GM23248 (cell line): ENCODE data around the gene TCF25. TPM values are rescaled to one million over a fixed set of nuclear protein-coding genes. Genes with fewer than 3 reads are reported as not detected.

Source experiments
- DNase-seq: peaks from one replicate; pipeline ENCODE4 v3.0.0-alpha.2; 2015
- H2AFZ ChIP-seq: fragments of 200-600 bp; sonication (generic); 2 replicates; pipeline ENCODE4 v1.6.1; 2016; ENCODE audit warnings: antibody characterized with exemption
- H3F3A ChIP-seq: fragments of 200-600 bp; sonication (generic); 2 replicates; pipeline ENCODE4 v1.6.1; 2016; ENCODE audit warnings: mild to moderate bottlenecking, antibody characterized with exemption, mixed run types; ENCODE audit not compliant: insufficient read depth
- H3K27ac ChIP-seq: fragments of 200-600 bp; sonication (generic); 2 replicates; pipeline ENCODE4 v1.5.1; 2016; ENCODE audit warnings: mild to moderate bottlenecking
- H3K27me3 ChIP-seq: fragments of 200-600 bp; sonication (generic); replicated peaks from 2 replicates; pipeline ENCODE4 v1.6.1; 2016; ENCODE audit warnings: mild to moderate bottlenecking; ENCODE audit not compliant: insufficient read depth
- H3K36me3 ChIP-seq: fragments of 200-600 bp; sonication (generic); 2 replicates; pipeline ENCODE4 v1.6.1; 2016; ENCODE audit warnings: low read depth, mild to moderate bottlenecking
- H3K4me1 ChIP-seq: fragments of 200-600 bp; sonication (generic); 2 replicates; pipeline ENCODE4 v1.6.1; 2016; ENCODE audit warnings: mild to moderate bottlenecking; ENCODE audit not compliant: insufficient read depth
- H3K4me2 ChIP-seq: fragments of 200-600 bp; sonication (generic); one replicate; pipeline ENCODE4 v1.6.1; 2016; ENCODE audit warnings: mild to moderate bottlenecking; ENCODE audit not compliant: unreplicated experiment
- H3K4me3 ChIP-seq: fragments of 200-600 bp; sonication (generic); 2 replicates; pipeline ENCODE4 v1.5.1; 2016; ENCODE audit warnings: mild to moderate bottlenecking
- H3K79me2 ChIP-seq: fragments of 200-600 bp; sonication (generic); 2 replicates; pipeline ENCODE4 v1.6.1; 2016; ENCODE audit warnings: mild to moderate bottlenecking; ENCODE audit not compliant: insufficient read depth
- H3K9ac ChIP-seq: fragments of 200-600 bp; sonication (generic); 2 replicates; pipeline ENCODE4 v1.6.1; 2016; ENCODE audit warnings: mild to moderate bottlenecking
- H3K9me2 ChIP-seq: fragments of 200-600 bp; sonication (generic); 2 replicates; pipeline ENCODE4 v1.6.1; 2016; ENCODE audit warnings: mixed run types, mild to moderate bottlenecking, moderate library complexity; ENCODE audit not compliant: insufficient read depth
- H3K9me3 ChIP-seq: fragments of 200-600 bp; sonication (generic); one replicate; pipeline ENCODE4 v1.6.1; 2017; ENCODE audit warnings: low read depth
- H4K20me1 ChIP-seq: fragments of 200-600 bp; sonication (generic); 2 replicates; pipeline ENCODE4 v1.6.0; 2016; ENCODE audit not compliant: insufficient read depth
- EZH2 ChIP-seq: fragments of 200-600 bp; sonication (generic); IDR thresholded peaks from 2 replicates; pipeline ENCODE4 v1.6.1; 2018; ENCODE audit warnings: antibody characterized with exemption, mild to moderate bottlenecking; ENCODE audit not compliant: insufficient read depth, poor library complexity, severe bottlenecking
- EZH2phosphoT487 ChIP-seq: fragments of 200-600 bp; sonication (generic); IDR thresholded peaks from 2 replicates; pipeline ENCODE4 v1.6.1; 2018; ENCODE audit warnings: antibody characterized with exemption, moderate library complexity, mild to moderate bottlenecking, low read depth; ENCODE audit not compliant: insufficient read depth
- WGBS, 2 experiments: methylation state at CpG; one replicate each; pipeline ENCODE4 v1.1.6; 2015 to 2017; ENCODE audit warnings: low lambda C conversion rate in 2 of 2, low coverage in 1 of 2; ENCODE audit errors: missing lambda C conversion rate in 2 of 2; 5-methylcytosine and 5-hydroxymethylcytosine counted together
- in situ Hi-C: fragments of 300-500 bp; cut with MboI; formaldehyde crosslinking; loops from 2 replicates; pipeline ENCODE4 v1.15.0; 2020
- polyA plus RNA-seq: library from polyadenylated mRNA; unstranded; fragments of >200 nt; fragmentation: Nextera tagmentation; extraction: Ambion mirVana; gene quantifications from 2 replicates; pipeline ENCODE4 v1.2.1, GENCODE V29; 2016
- total RNA-seq: library from RNA; depleted of rRNA; stranded (reverse); fragments of >200 nt; shearing (Covaris generic); gene quantifications from 2 replicates; pipeline ENCODE4 v1.2.3, GENCODE V29; 2014

TCF25 gene
- total and polyA plus RNA-seq, 2 experiments from 2014 or later: 143 to 162 TPM

DNA sequence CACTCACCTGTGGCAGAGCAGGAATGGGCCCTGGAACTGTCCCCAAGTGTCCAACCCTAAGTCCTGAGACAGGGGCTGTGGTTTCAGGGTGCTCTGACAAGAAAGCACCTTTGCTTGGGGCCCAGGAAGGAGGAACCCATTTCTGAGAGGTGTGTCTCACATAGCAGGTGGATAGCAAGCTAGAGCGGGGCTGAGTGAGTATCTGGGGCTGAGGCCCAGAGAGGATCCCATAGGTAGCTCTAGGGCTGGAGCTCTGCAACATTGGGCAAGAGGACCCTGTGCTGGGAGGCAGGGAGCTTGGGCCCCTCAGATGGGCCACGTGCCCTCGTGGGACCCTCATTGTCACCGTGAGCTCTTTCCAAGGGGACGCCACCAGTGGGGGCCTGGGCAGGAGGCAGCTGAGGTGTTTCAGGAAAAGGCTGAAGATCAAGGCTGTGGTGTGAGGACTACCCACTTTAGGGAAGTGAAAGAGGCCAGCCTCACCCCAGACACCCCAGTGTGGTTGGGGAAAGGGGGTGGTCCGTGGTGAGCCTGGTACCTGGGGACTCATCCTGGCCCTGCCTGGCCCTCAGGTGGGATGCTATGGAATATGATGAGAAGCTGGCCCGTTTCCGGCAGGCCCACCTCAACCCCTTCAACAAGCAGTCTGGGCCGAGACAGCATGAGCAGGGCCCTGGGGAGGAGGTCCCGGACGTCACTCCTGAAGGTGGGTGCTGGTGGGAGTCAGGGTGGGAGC is 80.4 kb downstream of the TCF25 start:
- Histone ChIP-seq H3K27ac (no peak overlapping the region), H3K9me2 (no peaks in the 10 kb centered on the region), H3K27me3 (no peaks in the 10 kb centered on the region), H2AFZ (no peak overlapping the region), H3K4me3 (no peak overlapping the region), H3K9ac (no peak overlapping the region), H3K9me3 (no peaks in the 10 kb centered on the region), H3K4me2 (no peak overlapping the region), H3K36me3 (peaks cover 3% of the 10 kb centered on the region; the same call in 1 of the 2 replicates), H3F3A (no peaks in the 10 kb centered on the region), H4K20me1 (no peaks in the 10 kb centered on the region), H3K79me2 (peaks cover 14% of the 10 kb centered on the region; the same call in 1 of the 2 replicates), H3K4me1 (peaks cover 4% of the 10 kb centered on the region; the same call in 1 of the 2 replicates)
- DNase-seq: no peak
- 91 to 95% methylated on average over 10 to 11 of the region's 11 CpGs for WGBS, 2 experiments
- TF ChIP-seq EZH2: no peak
- TF ChIP-seq EZH2phosphoT487: no peak
- in situ Hi-C loops: no loop called here

DNA sequence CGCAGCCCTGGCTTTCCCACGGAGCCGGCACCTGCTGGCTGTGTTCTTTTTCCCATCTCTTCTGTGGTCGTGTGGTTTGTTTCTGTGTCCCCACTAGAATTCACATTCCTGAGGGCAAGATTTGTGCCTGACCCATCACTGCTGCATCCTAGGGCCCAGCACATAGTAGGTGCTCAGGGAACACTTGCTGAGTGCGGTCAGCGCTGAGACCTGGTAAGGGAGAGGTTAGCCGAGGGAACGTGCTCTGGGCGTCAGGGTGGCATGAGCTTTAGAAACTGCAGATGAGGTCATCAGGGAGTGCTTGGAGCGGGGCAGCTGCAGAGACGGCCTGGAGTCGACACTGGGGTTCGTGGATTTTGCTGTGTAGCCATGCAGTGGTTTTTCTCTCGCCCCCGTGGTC is 81.1 kb downstream of the TCF25 start:
- no peak for DNase-seq
- WGBS, 2 experiments: 90 to 92% methylated on average over 15 of the region's 15 CpGs
- H4K20me1 ChIP-seq: no peaks in the 10 kb centered on the region

DNA sequence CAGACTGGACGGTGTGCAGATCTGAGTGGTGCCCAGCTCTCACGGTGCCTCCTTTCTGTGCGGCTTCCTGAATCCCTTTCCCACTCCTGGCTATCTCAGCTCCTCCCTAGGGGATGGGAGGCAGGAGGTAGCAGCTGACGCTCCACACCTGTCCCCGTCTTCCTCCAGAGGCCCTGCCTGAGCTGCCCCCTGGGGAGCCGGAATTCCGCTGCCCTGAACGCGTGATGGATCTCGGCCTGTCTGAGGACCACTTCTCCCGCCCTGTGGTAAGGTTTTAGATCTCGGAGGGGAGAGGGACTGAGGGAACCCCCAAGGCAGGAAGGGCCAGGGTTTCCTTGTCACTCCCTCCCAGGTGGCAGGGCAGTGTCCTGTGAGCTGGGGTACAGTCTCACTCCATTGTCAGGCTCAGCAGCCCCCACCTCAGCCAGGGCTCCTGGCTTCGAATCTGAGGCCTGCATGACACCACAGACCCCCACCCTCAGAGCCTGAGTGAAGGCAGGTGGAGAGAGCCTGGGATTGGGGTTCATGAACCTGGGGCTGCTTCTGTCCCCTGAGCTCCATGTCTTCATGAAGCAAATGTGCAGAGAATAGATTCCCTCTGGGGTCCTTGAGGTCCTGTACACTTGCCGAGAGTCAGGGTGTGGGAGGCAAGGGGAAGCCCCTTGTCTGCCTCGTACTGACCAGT is 81.8 kb downstream of the TCF25 start:
- in situ Hi-C loops: no loop called here
- H4K20me1 ChIP-seq: no peaks in the 10 kb centered on the region
- H3K27me3 ChIP-seq: no peaks in the 10 kb centered on the region

More for the DNA sequence above, 81.1 kb downstream of the TCF25 start:
- no peaks in the 10 kb centered on the region for H3F3A ChIP-seq
- no peaks in the 10 kb centered on the region for H3K27me3 ChIP-seq
- no peak overlapping the region for H2AFZ ChIP-seq
- no peak overlapping the region for H3K27ac ChIP-seq
- H3K4me1 ChIP-seq: peaks cover 2% of the 10 kb centered on the region; the same call in 1 of the 2 replicates
- TF ChIP-seq EZH2phosphoT487 (no peak), EZH2 (no peak)
- no peaks in the 10 kb centered on the region for H3K9me2 ChIP-seq
- H3K9me3 ChIP-seq: no peaks in the 10 kb centered on the region
- in situ Hi-C loops: no loop called here
- no peak overlapping the region for H3K9ac ChIP-seq
- H3K4me3 ChIP-seq: no peak overlapping the region
- H3K79me2 ChIP-seq: peaks cover 10% of the 10 kb centered on the region; the same call in 1 of the 2 replicates
- H3K4me2 ChIP-seq: no peak overlapping the region
- peaks cover 7% of the 10 kb centered on the region; the same call in 1 of the 2 replicates for H3K36me3 ChIP-seq

DNA sequence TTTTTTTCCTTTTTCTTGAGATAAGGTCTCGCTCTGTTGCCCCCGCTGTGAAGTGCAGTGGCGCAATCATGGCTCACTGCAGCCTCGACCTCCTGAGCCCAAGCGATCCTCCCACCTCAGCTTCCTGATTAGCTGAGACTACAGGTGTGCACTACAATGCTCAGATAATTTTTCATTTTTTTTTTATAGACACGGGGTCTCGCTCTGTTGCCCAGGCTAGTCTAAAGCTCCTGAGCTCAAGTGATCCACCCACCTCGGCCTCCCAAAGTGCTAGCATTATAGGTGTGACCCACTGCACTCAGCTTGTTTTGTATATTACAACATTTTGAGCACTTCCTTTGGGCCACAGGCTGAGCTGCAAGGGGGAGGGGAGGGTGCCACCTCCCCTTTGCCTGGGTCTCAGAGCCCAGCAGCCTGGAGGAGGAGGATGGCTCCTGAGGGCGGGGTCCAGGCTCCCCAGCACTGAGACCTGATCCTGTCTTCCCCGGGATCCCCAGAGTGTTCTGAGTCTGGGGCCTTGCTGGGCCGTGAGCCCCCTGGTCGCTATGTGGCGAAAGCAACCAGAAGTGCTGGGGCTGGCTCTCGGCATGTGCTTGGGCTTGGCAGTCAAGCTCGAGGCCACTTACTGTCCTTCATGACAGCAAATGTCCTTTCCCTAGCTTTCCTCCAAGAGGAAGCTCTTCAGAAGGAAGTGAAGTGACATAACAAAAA is 83.3 kb downstream of the TCF25 start:
- Histone ChIP-seq H3K9me2 (no peaks in the 10 kb centered on the region), H3K4me1 (no peaks in the 10 kb centered on the region), H4K20me1 (no peaks in the 10 kb centered on the region), H2AFZ (no peak overlapping the region), H3F3A (no peaks in the 10 kb centered on the region), H3K4me3 (no peak overlapping the region), H3K27me3 (no peaks in the 10 kb centered on the region), H3K27ac (no peak overlapping the region), H3K79me2 (no peaks in the 10 kb centered on the region), H3K36me3 (peaks cover 7% of the 10 kb centered on the region; the same call in 1 of the 2 replicates), H3K4me2 (no peak overlapping the region), H3K9me3 (no peaks in the 10 kb centered on the region), H3K9ac (no peak overlapping the region)
- TF ChIP-seq EZH2phosphoT487: no peak
- TF ChIP-seq EZH2: no peak
- in situ Hi-C loops: no loop called here
- WGBS, 2 experiments: 97 to 98% methylated on average over 14 to 15 of the region's 15 CpGs
- DNase-seq: no peak

More for the DNA sequence above, 81.8 kb downstream of the TCF25 start:
- Histone ChIP-seq H3K79me2 (0 out of 2 replicates have a peak, but pooled peaks cover 3% of the 10 kb centered on the region), H3K36me3 (peaks cover 7% of the 10 kb centered on the region; the same call in 1 of the 2 replicates), H2AFZ (no peak overlapping the region), H3K9me3 (no peaks in the 10 kb centered on the region), H3K9me2 (no peaks in the 10 kb centered on the region), H3F3A (no peaks in the 10 kb centered on the region), H3K27ac (no peak overlapping the region), H3K4me1 (no peaks in the 10 kb centered on the region), H3K4me2 (no peak overlapping the region), H3K4me3 (no peak overlapping the region), H3K9ac (no peak overlapping the region)
- DNase-seq: no peak
- 95 to 97% methylated on average over 14 to 15 of the region's 15 CpGs for WGBS, 2 experiments
- TF ChIP-seq EZH2 (no peak), EZH2phosphoT487 (no peak)
